ENCODE measurements around the gene UQCRH.

UQCRH gene

DNA sequence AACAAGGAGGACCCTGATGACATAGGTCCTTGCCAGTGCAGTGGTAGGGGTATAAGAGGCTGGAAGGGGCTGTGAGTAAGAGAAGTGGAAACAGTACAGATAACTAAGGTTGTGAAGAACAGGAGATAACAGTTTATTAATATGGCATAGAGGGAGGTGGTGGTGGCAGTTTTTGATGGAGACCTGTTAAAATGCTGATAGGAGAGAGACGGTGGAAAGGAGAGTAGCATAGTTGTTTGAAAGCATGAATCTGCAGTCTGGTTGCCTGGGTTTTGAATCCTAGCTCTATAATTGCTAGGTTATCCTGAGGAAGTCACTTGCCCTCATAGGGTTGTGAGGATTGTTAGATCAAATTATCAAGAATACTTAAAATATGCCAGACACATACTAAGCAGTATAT, 19.4 kb upstream of the UQCRH start:
- Histone ChIP-seq H3K79me2 (ENCODE audit: low read length) (no peaks in the 10 kb centered on the region), H3K4me1 (ENCODE audit: low read length) (no peaks in the 10 kb centered on the region), H3K9ac (ENCODE audit: low read length) (no peak overlapping the region), H3K27me3 (ENCODE audit: low read depth, low read length) (no peaks in the 10 kb centered on the region), H4K20me1 (ENCODE audit: insufficient read depth, low read length) (no peaks in the 10 kb centered on the region), H3K27ac (ENCODE audit: low read length) (no peak overlapping the region), H3K9me3 (ENCODE audit: insufficient read depth, low read length) (no peaks in the 10 kb centered on the region), H3K4me2 (ENCODE audit: low read length) (no peak overlapping the region), H3K36me3 (replicated peaks; ENCODE audit: low read depth, low read length) (peaks cover 57% of the 10 kb centered on the region), H3K4me3 (ENCODE audit: low read length) (no peak overlapping the region), H2AFZ (ENCODE audit: low read depth, low read length) (no peak overlapping the region)
- TF ChIP-seq EZH2phosphoT487 (IDR thresholded peaks at IDR 0.05; ENCODE audit: low read depth) = no peak
- TF ChIP-seq, protein P1, sequence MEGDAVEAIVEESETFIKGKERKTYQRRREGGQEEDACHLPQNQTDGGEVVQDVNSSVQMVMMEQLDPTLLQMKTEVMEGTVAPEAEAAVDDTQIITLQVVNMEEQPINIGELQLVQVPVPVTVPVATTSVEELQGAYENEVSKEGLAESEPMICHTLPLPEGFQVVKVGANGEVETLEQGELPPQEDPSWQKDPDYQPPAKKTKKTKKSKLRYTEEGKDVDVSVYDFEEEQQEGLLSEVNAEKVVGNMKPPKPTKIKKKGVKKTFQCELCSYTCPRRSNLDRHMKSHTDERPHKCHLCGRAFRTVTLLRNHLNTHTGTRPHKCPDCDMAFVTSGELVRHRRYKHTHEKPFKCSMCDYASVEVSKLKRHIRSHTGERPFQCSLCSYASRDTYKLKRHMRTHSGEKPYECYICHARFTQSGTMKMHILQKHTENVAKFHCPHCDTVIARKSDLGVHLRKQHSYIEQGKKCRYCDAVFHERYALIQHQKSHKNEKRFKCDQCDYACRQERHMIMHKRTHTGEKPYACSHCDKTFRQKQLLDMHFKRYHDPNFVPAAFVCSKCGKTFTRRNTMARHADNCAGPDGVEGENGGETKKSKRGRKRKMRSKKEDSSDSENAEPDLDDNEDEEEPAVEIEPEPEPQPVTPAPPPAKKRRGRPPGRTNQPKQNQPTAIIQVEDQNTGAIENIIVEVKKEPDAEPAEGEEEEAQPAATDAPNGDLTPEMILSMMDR (IDR thresholded peaks at IDR 0.05; ENCODE audit: low read depth, low read length) = no peak

DNA sequence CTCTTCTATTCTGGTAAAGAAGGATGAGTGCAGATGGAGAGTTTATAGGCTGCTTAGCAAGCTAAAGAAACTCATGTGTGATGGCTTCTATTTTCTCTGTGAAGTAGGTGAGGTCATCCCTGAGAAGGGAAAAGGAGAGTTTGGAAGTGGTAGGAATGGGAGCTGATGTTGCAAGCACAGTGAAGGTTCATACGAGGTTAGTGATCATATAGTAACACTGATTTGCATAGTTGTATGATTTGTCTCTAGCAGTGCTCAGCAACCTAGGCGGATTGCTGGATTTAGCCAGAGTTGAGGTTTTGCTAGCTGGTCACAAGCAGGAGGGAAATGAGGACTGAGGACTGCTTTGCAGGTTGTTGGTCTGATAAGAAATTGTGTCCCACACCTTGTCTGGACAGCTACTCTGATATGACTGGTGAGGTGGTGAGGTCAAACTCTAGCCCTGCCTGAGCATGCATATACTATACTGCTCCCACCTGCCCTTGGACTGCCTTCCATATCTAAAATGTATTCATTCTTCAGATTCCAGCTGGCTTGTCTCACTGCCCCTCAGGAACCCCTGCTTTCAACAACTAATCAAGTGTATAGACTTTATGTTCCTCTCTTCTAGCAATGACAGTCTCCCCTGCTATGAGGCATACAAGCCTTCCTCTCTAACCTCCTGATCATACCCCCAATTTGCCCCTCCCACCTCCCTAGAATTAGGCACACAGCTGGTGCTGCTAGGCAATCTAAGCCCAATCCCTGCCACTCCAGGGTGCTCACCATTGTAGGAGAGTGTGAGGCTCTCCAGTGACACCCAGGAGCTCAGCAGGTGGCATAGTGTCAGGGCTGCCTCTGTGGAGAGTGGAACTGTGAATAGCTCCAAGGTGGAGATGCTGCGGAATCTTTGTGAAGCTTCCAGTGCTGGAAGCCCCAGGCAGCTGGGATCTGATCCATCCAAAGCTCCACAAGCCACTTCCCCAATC, 18.6 kb upstream of the UQCRH start:
- no peak overlapping the region for H3K4me2 ChIP-seq (ENCODE audit: low read length)
- H3K9ac ChIP-seq (ENCODE audit: low read length) = no peak overlapping the region
- H3K4me1 ChIP-seq (ENCODE audit: low read length) = no peaks in the 10 kb centered on the region
- H2AFZ ChIP-seq (ENCODE audit: low read depth, low read length) = no peak overlapping the region
- H3K4me3 ChIP-seq (ENCODE audit: low read length) = no peak overlapping the region
- no peaks in the 10 kb centered on the region for H3K79me2 ChIP-seq (ENCODE audit: low read length)
- no peak for TF ChIP-seq EZH2phosphoT487 (IDR thresholded peaks at IDR 0.05; ENCODE audit: low read depth)
- TF ChIP-seq, protein P1 (IDR thresholded peaks at IDR 0.05; ENCODE audit: low read depth, low read length) = no peak
- H3K36me3 ChIP-seq (replicated peaks; ENCODE audit: low read depth, low read length) = peaks cover 52% of the 10 kb centered on the region
- H3K9me3 ChIP-seq (ENCODE audit: insufficient read depth, low read length) = no peaks in the 10 kb centered on the region
- H3K27me3 ChIP-seq (ENCODE audit: low read depth, low read length) = no peaks in the 10 kb centered on the region
- H4K20me1 ChIP-seq (ENCODE audit: insufficient read depth, low read length) = no peaks in the 10 kb centered on the region
- H3K27ac ChIP-seq (ENCODE audit: low read length) = no peak overlapping the region

DNA sequence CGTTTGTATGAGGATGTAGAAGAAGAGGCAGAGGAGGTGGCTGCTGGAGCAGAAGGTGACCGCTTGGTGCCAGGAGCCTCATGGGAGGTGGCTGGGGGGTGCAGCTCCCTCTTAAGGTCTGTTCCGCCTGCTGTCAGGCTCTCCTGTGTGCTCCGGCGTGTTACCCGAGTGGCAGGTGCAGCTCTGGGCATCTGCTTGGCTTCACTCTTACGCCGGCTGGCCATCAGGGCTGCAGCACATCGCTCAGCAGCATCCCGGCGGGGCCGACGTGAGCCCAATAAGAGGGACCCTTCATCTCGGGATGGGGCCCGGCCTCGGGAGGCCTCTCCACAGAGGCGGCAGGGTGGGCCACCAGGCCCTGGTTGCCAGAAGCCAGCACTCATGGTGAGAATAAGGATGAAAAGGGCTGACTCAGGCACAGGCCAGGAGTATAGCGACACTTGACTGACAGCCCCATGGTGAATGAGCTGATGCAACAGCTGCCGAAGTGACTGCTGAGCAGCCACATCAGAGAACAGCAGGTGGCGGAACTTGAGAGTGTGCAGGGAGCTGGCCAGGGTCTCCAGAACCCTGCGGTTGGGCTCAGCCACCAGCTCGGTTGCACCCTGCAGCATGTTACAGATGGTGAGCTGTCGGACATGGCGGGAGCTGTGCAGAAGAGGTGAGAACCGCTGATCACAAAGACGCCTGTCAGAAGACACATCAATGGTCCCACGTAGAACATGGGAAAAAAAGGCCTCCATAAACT, 17.6 kb upstream of the UQCRH start:
- TF ChIP-seq EZH2phosphoT487 (IDR thresholded peaks at IDR 0.05; ENCODE audit: low read depth) = no peak
- TF ChIP-seq, protein P1 (IDR thresholded peaks at IDR 0.05; ENCODE audit: low read depth, low read length) = no peak
- H3K4me2 ChIP-seq (ENCODE audit: low read length) = no peak overlapping the region
- no peaks in the 10 kb centered on the region for H3K4me1 ChIP-seq (ENCODE audit: low read length)
- H2AFZ ChIP-seq (ENCODE audit: low read depth, low read length) = no peak overlapping the region
- no peak overlapping the region for H3K27ac ChIP-seq (ENCODE audit: low read length)
- no peak overlapping the region for H3K4me3 ChIP-seq (ENCODE audit: low read length)
- no peaks in the 10 kb centered on the region for H3K27me3 ChIP-seq (ENCODE audit: low read depth, low read length)
- H3K36me3 ChIP-seq (replicated peaks; ENCODE audit: low read depth, low read length) = peaks cover 41% of the 10 kb centered on the region
- H3K79me2 ChIP-seq (ENCODE audit: low read length) = no peaks in the 10 kb centered on the region
- no peak overlapping the region for H3K9ac ChIP-seq (ENCODE audit: low read length)
- H3K9me3 ChIP-seq (ENCODE audit: insufficient read depth, low read length) = no peaks in the 10 kb centered on the region
- H4K20me1 ChIP-seq (ENCODE audit: insufficient read depth, low read length) = no peaks in the 10 kb centered on the region

All from OCI-LY3 (cell line).